ENCODE measurements around the gene GGACT. TPM values are rescaled to one million over a fixed set of nuclear protein-coding genes. Genes with fewer than 3 reads are reported as not detected.

Gene GGACT
- polyA plus RNA-seq, 1 experiment: 7.6 TPM

DNA sequence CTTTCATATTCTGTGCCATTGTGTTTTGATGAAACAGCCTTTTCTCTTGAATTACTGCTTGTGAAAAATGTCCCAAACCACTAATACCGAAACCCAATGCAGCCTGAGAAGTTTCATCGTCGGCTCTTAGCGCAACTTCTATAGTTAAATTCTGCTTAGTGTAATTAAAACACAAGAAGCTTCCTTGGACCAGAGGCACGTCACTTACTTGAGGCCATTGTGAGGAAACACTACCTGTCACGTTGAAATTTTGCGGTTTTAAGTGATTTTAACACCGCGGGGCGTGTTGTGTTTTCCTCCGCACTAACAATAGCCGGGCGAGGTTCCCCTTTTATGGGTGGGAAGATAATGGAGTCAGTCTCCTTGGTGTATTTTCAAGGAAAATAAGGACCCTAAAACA is 70.9 kb downstream of the GGACT start:
- CTCF ChIA-PET: interaction anchor here (2.0 to 7.9 kb wide), 2 partner anchors 474 to 602 kb away, joined by 4 to 56 read pairs; no protein-coding TSS in a partner anchor
- no peak overlapping the region for H3K27ac ChIP-seq (ENCODE audit: low read depth, low read length)
- POLR2A ChIA-PET: no interaction called here
- H3K4me3 ChIP-seq (ENCODE audit: low read depth, low read length): no peak overlapping the region
- H3K9me3 ChIP-seq (ENCODE audit: control insufficient read depth, insufficient read depth, low read length): no peaks in the 10 kb centered on the region; the same call in 1 of the 2 replicates
- TF ChIP-seq, protein P1, sequence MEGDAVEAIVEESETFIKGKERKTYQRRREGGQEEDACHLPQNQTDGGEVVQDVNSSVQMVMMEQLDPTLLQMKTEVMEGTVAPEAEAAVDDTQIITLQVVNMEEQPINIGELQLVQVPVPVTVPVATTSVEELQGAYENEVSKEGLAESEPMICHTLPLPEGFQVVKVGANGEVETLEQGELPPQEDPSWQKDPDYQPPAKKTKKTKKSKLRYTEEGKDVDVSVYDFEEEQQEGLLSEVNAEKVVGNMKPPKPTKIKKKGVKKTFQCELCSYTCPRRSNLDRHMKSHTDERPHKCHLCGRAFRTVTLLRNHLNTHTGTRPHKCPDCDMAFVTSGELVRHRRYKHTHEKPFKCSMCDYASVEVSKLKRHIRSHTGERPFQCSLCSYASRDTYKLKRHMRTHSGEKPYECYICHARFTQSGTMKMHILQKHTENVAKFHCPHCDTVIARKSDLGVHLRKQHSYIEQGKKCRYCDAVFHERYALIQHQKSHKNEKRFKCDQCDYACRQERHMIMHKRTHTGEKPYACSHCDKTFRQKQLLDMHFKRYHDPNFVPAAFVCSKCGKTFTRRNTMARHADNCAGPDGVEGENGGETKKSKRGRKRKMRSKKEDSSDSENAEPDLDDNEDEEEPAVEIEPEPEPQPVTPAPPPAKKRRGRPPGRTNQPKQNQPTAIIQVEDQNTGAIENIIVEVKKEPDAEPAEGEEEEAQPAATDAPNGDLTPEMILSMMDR (IDR thresholded peaks at IDR 0.05; ENCODE audit: low read depth, low read length): no peak
- DNase-seq (ENCODE audit: low read depth, low spot score): no peak
- H3K27me3 ChIP-seq (ENCODE audit: control insufficient read depth, insufficient read depth, low read length): no peaks in the 10 kb centered on the region

DNA sequence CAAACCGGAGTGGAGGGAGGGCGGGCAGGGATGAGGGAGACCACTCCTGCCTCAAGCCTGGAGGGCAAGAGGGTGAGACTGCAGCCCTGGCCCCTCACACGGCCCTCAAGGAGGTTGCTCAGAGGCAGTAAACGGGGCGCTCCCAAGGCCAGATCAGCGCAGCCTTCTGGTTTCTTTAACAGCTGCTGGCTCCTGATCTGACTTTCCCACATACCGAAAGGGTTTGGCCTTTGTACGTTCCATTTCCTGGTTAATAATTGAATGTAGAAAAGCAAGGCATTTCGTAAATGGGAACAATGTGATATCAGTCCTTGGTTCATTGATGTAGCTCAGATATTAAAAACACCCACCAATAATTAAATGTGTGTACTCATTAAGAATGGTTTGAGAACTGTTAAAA is 71.5 kb downstream of the GGACT start:
- CTCF ChIA-PET: interaction anchor here (0.5 to 7.9 kb wide), 6 partner anchors 31 to 601 kb away, joined by 3 to 56 read pairs (median 4); no protein-coding TSS in a partner anchor
- no peaks in the 10 kb centered on the region for H3K27me3 ChIP-seq (ENCODE audit: control insufficient read depth, insufficient read depth, low read length)
- no peak overlapping the region for H3K4me3 ChIP-seq (ENCODE audit: low read depth, low read length)

DNA sequence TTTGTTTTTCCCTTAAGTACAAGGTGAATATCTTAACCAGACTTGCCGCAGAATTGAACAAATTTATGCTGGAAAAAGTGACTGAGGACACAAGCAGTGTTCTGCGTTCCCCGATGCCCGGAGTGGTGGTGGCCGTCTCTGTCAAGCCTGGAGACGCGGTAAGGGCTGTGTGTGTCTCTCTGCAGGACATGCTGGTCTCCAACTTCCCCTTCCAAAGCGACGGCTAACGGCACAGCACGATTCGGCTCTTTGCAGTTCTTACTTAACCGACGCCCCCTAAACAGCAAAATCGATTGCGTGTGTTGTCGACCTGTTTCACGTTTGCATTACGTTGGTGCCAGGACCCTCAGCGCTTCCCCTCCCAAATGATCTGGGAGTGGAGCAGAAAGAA is 73.2 kb downstream of the GGACT start:
- TF ChIP-seq, protein P1 (IDR thresholded peaks at IDR 0.05; ENCODE audit: low read depth, low read length): no peak
- no peaks in the 10 kb centered on the region for H3K27me3 ChIP-seq (ENCODE audit: control insufficient read depth, insufficient read depth, low read length)
- POLR2A ChIA-PET: interaction anchor here (0.5 kb wide), 1 partner anchor 123 kb away, joined by 7 read pairs; no protein-coding TSS in a partner anchor

More for the DNA sequence above, 71.5 kb downstream of the GGACT start:
- H3K9me3 ChIP-seq (ENCODE audit: control insufficient read depth, insufficient read depth, low read length): peaks cover 3% of the 10 kb centered on the region; the same call in 1 of the 2 replicates
- DNase-seq (ENCODE audit: low read depth, low spot score): no peak
- POLR2A ChIA-PET: no interaction called here
- H3K27ac ChIP-seq (ENCODE audit: low read depth, low read length): no peak overlapping the region
- TF ChIP-seq, protein P1 (IDR thresholded peaks at IDR 0.05; ENCODE audit: low read depth, low read length): no peak

GRCh38 chr13:100514788-100515409 is 73.7 kb downstream of the GGACT start:
- peak; percentile 42 for DNase-seq (ENCODE audit: low read depth, low spot score)
- TF ChIP-seq, protein P1 (IDR thresholded peaks at IDR 0.05; ENCODE audit: low read depth, low read length): peak; percentile 99
- ChIA-PET CTCF (interaction anchor here (0.5 to 7.9 kb wide), 40 partner anchors 9 to 1036 kb away, joined by 3 to 56 read pairs (median 4); partner anchors contain the start of gene TMTC4), POLR2A (interaction anchor here (0.5 to 0.6 kb wide), 3 partner anchors 122 to 487 kb away, joined by 3 to 7 read pairs (median 7); no protein-coding TSS in a partner anchor)
- H3K27ac ChIP-seq (ENCODE audit: low read depth, low read length): no peak overlapping the region
- no peak overlapping the region for H3K4me3 ChIP-seq (ENCODE audit: low read depth, low read length)
- no peaks in the 10 kb centered on the region for H3K27me3 ChIP-seq (ENCODE audit: control insufficient read depth, insufficient read depth, low read length)
- H3K9me3 ChIP-seq (ENCODE audit: control insufficient read depth, insufficient read depth, low read length): peaks cover 3% of the 10 kb centered on the region; the same call in 1 of the 2 replicates

More for the DNA sequence above, 73.2 kb downstream of the GGACT start:
- no peak overlapping the region for H3K4me3 ChIP-seq (ENCODE audit: low read depth, low read length)
- H3K27ac ChIP-seq (ENCODE audit: low read depth, low read length): no peak overlapping the region
- peaks cover 3% of the 10 kb centered on the region; the same call in 1 of the 2 replicates for H3K9me3 ChIP-seq (ENCODE audit: control insufficient read depth, insufficient read depth, low read length)
- CTCF ChIA-PET: interaction anchor here (0.5 to 7.9 kb wide), 36 partner anchors 8 to 1037 kb away, joined by 3 to 56 read pairs (median 4); partner anchors contain the start of gene TMTC4
- no peak for DNase-seq (ENCODE audit: low read depth, low spot score)

Measured in AG04450 (cell line).